NB4 (cell line): Measurements from ENCODE around the gene TCEA3.

Source experiments
- POLR2A ChIP-seq: IDR thresholded peaks from 2 replicates; pipeline ENCODE4 v1.6.1; 2011; ENCODE audit warnings: mild to moderate bottlenecking; ENCODE audit not compliant: insufficient read length; ENCODE audit errors: extremely low read depth
- TF ChIP-seq, protein P1 (sequence below): IDR thresholded peaks from one replicate; pipeline ENCODE4 v1.5.1; 2012; ENCODE audit warnings: low read depth, low read length

DNA sequence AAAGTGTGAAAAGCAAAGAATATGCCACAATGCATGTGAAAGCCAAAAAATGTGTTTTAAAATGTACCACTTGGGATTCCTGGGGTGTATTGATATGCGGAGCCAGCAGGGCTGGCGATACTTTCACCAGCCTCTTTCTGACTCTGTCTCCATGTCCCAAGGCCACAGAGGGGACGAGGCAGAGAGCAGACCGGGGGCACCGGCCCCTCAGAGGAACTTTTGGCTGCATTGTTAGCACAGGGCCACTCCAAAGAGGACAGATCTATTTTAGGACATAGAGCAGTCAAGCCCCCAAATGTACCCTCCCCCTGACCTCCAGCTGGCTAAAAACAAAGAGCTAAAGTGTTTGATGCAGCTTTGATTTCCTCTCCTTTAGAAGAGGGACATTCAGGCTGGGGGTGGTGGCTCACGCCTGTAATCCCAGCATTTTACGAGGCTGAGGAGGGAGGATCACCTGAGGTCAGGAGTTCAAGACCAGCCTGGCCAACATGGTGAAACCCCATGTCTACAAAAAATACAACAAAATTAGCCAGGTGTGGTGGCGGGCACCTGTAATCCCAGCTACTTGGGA, 29.3 kb downstream of the TCEA3 start:
- no peak for TF ChIP-seq POLR2A
- TF ChIP-seq, protein P1, sequence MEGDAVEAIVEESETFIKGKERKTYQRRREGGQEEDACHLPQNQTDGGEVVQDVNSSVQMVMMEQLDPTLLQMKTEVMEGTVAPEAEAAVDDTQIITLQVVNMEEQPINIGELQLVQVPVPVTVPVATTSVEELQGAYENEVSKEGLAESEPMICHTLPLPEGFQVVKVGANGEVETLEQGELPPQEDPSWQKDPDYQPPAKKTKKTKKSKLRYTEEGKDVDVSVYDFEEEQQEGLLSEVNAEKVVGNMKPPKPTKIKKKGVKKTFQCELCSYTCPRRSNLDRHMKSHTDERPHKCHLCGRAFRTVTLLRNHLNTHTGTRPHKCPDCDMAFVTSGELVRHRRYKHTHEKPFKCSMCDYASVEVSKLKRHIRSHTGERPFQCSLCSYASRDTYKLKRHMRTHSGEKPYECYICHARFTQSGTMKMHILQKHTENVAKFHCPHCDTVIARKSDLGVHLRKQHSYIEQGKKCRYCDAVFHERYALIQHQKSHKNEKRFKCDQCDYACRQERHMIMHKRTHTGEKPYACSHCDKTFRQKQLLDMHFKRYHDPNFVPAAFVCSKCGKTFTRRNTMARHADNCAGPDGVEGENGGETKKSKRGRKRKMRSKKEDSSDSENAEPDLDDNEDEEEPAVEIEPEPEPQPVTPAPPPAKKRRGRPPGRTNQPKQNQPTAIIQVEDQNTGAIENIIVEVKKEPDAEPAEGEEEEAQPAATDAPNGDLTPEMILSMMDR: no peak
